Muscle layer of duodenum (tissue), 2 donors: Measurements from ENCODE around the gene MICU1.

Experiments
- H3K27ac ChIP-seq: one replicate; pipeline ENCODE4 v1.7.0; 2013; ENCODE audit warnings: mild to moderate bottlenecking, low read length
- H3K27me3 ChIP-seq: one replicate; pipeline ENCODE4 v1.7.0; 2013; ENCODE audit warnings: low read depth, mild to moderate bottlenecking, control low read depth, low read length
- H3K36me3 ChIP-seq, 2 donors: one replicate each; pipeline ENCODE4 v1.7.0; 2013; ENCODE audit warnings: low read length in 2 of 2, control low read depth in 1 of 2, mild to moderate bottlenecking in 1 of 2; ENCODE audit not compliant: insufficient read depth in 2 of 2, control insufficient read depth in 1 of 2
- H3K4me1 ChIP-seq, 2 donors: one replicate each; pipeline ENCODE4 v1.7.0; 2013; ENCODE audit warnings: low read length in 2 of 2, mild to moderate bottlenecking in 2 of 2, control low read depth in 1 of 2, moderate library complexity in 1 of 2; ENCODE audit not compliant: insufficient read depth in 2 of 2, control insufficient read depth in 1 of 2
- H3K4me3 ChIP-seq, 2 donors: one replicate each; pipeline ENCODE4 v1.7.0; 2013; ENCODE audit warnings: low read length in 2 of 2, low read depth in 1 of 2, mild to moderate bottlenecking in 1 of 2
- H3K9me3 ChIP-seq, 2 donors: one replicate each; pipeline ENCODE4 v1.7.0; 2013; ENCODE audit warnings: low read length in 2 of 2, control low read depth in 1 of 2, mild to moderate bottlenecking in 1 of 2; ENCODE audit not compliant: control insufficient read depth in 1 of 2
- donor health status: healthy.

Gene MICU1

GRCh38 chr10:72503241-72503640, 122.6 kb downstream of the MICU1 start:
- no peak overlapping the region for H3K27ac ChIP-seq
- H3K9me3 ChIP-seq: no peaks in the 10 kb centered on the region
- H3K27me3 ChIP-seq: no peaks in the 10 kb centered on the region
- no peak overlapping the region for H3K4me3 ChIP-seq
- peaks cover 0 to 7% of the 10 kb centered on the region in 2 donors for H3K4me1 ChIP-seq
- H3K36me3 ChIP-seq: no peaks in the 10 kb centered on the region

DNA sequence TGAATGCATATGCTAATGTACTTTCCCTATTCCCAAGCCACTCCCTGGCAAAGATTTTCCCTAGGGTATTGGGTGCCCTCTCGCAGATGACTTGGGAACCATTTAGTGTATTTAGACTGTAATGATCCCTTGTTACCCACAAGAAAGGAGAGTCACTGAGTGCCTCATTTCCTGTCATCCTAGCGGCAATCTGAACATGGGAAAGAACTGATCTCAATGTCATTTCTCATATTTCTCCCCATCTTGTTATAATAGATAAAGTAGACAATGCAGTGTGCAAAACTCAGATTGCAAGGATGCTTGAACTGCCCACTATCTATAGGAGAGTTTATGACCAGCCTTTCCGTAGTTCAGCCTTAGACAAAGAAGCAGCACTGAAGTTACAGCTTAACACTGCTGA, 123.3 kb downstream of the MICU1 start:
- Histone ChIP-seq H3K4me3 (no peak overlapping the region), H3K27ac (no peak overlapping the region), H3K36me3 (no peaks in the 10 kb centered on the region), H3K4me1 (peaks cover 0 to 7% of the 10 kb centered on the region in 2 donors), H3K27me3 (no peaks in the 10 kb centered on the region), H3K9me3 (no peaks in the 10 kb centered on the region)

- no peaks in the 10 kb centered on the region for H3K36me3 ChIP-seq
- no peaks in the 10 kb centered on the region for H3K27me3 ChIP-seq
- H3K9me3 ChIP-seq: no peaks in the 10 kb centered on the region
- no peak overlapping the region for H3K4me3 ChIP-seq
- H3K27ac ChIP-seq: no peak overlapping the region
- peaks cover 0 to 7% of the 10 kb centered on the region in 2 donors for H3K4me1 ChIP-seq
Observed at GRCh38 chr10:72499701-72500100, 126.2 kb downstream of the MICU1 start.

GRCh38 chr10:72490951-72491350, 134.9 kb downstream of the MICU1 start:
- no peaks in the 10 kb centered on the region for H3K9me3 ChIP-seq
- no peak overlapping the region for H3K27ac ChIP-seq
- H3K27me3 ChIP-seq: no peaks in the 10 kb centered on the region
- H3K4me1 ChIP-seq: no peaks in the 10 kb centered on the region
- H3K36me3 ChIP-seq: no peaks in the 10 kb centered on the region
- no peak overlapping the region for H3K4me3 ChIP-seq

- no peak overlapping the region for H3K4me3 ChIP-seq
- H3K27me3 ChIP-seq: no peaks in the 10 kb centered on the region
- H3K4me1 ChIP-seq: no peaks in the 10 kb centered on the region
- H3K9me3 ChIP-seq: no peaks in the 10 kb centered on the region
- no peak overlapping the region for H3K27ac ChIP-seq
- H3K36me3 ChIP-seq: peaks cover 0 to 7% of the 10 kb centered on the region in 2 donors
Observed at GRCh38 chr10:72487521-72487920, 138.4 kb downstream of the MICU1 start.

- H3K4me3 ChIP-seq: no peak overlapping the region
- peaks cover 0 to 7% of the 10 kb centered on the region in 2 donors for H3K36me3 ChIP-seq
- no peaks in the 10 kb centered on the region for H3K27me3 ChIP-seq
- H3K9me3 ChIP-seq: no peaks in the 10 kb centered on the region
- no peak overlapping the region for H3K27ac ChIP-seq
- H3K4me1 ChIP-seq: no peaks in the 10 kb centered on the region
Observed at GRCh38 chr10:72487116-72487515, 138.8 kb downstream of the MICU1 start.

- H3K27me3 ChIP-seq: no peaks in the 10 kb centered on the region
- H3K4me3 ChIP-seq: no peak overlapping the region
- H3K27ac ChIP-seq: no peak overlapping the region
- no peaks in the 10 kb centered on the region for H3K4me1 ChIP-seq
- peaks cover 0 to 7% of the 10 kb centered on the region in 2 donors for H3K36me3 ChIP-seq
- H3K9me3 ChIP-seq: no peaks in the 10 kb centered on the region
Observed at GRCh38 chr10:72485701-72486100, 140.2 kb downstream of the MICU1 start.

DNA sequence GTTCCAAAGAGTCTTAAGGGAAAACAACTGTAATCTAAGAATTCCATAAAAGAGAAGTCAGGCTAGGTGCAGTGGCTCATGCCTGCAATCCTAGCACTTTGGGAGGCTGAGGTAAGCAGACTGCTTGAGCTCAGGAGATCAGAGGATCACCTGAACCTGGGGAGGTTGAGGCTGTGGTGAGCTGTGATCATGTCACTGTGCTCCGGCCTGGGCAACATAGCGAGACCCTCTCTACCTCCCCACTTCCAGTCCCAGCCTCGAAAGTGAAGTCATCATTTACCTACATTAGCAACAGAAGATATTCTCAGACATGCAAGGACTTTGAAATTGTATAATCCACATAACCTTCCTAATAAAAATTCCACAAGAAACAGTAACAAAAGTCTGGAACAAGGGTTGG, 141.4 kb downstream of the MICU1 start:
- no peaks in the 10 kb centered on the region for H3K4me1 ChIP-seq
- no peak overlapping the region for H3K27ac ChIP-seq
- H3K9me3 ChIP-seq: no peaks in the 10 kb centered on the region
- peaks cover 0 to 7% of the 10 kb centered on the region in 2 donors for H3K36me3 ChIP-seq
- no peaks in the 10 kb centered on the region for H3K27me3 ChIP-seq
- no peak overlapping the region for H3K4me3 ChIP-seq

DNA sequence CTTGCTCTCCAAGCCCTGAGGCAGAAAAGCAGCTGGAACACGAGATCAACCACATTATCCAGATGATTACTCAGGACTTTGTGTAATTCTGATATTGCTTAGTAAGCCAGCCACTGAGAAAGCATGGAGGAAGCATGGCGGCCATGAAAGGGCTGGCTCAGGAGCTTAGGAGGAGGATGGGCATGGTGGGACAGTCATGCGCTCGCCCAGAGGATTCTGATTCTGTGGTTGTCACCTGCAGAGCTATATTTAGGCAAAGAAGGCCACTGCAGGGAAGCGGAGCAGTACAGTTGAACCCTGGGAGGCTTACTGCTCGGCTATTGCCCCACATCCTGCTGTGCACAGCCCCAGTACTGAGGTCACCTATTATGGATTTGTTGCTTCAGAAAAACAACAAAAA, 142.4 kb downstream of the MICU1 start:
- Histone ChIP-seq H3K4me1 (no peaks in the 10 kb centered on the region), H3K27ac (no peak overlapping the region), H3K9me3 (no peaks in the 10 kb centered on the region), H3K27me3 (no peaks in the 10 kb centered on the region), H3K4me3 (no peak overlapping the region), H3K36me3 (peaks cover 0 to 7% of the 10 kb centered on the region in 2 donors)

GRCh38 chr10:72480861-72481260, 145.0 kb downstream of the MICU1 start:
- no peak overlapping the region for H3K27ac ChIP-seq
- no peaks in the 10 kb centered on the region for H3K4me1 ChIP-seq
- no peak overlapping the region for H3K4me3 ChIP-seq
- H3K27me3 ChIP-seq: no peaks in the 10 kb centered on the region
- H3K9me3 ChIP-seq: no peaks in the 10 kb centered on the region
- peaks cover 4 to 17% of the 10 kb centered on the region in 2 donors for H3K36me3 ChIP-seq

DNA sequence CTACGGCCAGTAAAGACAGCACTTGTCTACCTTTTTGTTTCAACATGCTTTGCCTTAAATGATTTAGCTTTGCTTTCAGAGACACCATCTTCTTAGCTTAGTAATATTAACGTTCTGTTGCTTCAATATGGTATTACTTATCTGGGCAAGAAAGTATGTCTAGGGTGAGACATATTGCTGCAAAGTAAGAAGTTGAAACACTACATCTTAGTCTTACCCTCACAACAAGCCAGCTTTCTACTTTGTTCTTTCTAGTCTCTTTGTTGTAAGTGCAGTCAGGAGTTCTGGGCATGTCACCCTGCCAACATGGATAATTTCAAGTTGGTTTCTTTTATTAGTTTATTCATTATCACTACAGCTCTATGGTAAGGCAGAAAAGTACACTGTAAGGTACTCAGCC, 148.4 kb downstream of the MICU1 start:
- no peak overlapping the region for H3K27ac ChIP-seq
- no peak overlapping the region for H3K4me3 ChIP-seq
- H3K27me3 ChIP-seq: no peaks in the 10 kb centered on the region
- H3K4me1 ChIP-seq: no peaks in the 10 kb centered on the region
- peaks cover 14 to 32% of the 10 kb centered on the region in 2 donors for H3K36me3 ChIP-seq
- no peaks in the 10 kb centered on the region for H3K9me3 ChIP-seq

DNA sequence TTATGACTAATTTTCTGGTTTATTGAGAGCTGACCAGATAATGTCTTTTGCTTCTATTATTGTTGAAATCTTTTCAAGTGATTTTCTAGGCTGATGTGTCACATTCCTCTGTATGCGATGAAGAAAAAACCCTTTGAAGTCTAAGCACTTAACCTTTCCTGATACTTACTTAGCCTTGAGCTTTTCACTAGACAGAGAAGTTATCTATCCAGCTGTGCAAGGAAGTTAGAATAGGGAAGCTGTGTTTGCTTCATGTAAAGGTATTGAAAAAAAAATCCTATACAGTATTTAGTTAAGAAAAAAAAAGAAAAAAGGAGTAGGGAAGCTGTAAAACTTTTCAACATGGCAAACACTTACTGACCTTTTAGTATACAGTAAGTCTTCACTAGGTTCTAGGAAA, 153.6 kb downstream of the MICU1 start:
- Histone ChIP-seq H3K36me3 (peaks cover 21 to 41% of the 10 kb centered on the region in 2 donors), H3K9me3 (no peaks in the 10 kb centered on the region), H3K27ac (no peak overlapping the region), H3K27me3 (no peaks in the 10 kb centered on the region), H3K4me3 (no peak overlapping the region), H3K4me1 (no peaks in the 10 kb centered on the region)
